ENCODE results near the gene PLCB2.

The PLCB2 gene

GRCh38 chr15:40265875-40266274, 41.9 kb downstream of the PLCB2 start:
- DNase-seq (ENCODE audit: low read depth) = no peak
- TF ChIP-seq CTCF (conservative IDR thresholded peaks at IDR 0.05; ENCODE audit: control insufficient read depth, insufficient read depth, low read depth, low read length) = no peak

GRCh38 chr15:40265355-40265754, 42.4 kb downstream of the PLCB2 start:
- DNase-seq (ENCODE audit: low read depth) = no peak
- H3K4me3 ChIP-seq (ENCODE audit: control insufficient read depth, low read depth, low read length) = no peak overlapping the region
- TF ChIP-seq CTCF (conservative IDR thresholded peaks at IDR 0.05; ENCODE audit: control insufficient read depth, insufficient read depth, low read depth, low read length) = no peak

More at GRCh38 chr15:40265875-40266274, 41.9 kb downstream of the PLCB2 start:
- H3K4me3 ChIP-seq (ENCODE audit: control insufficient read depth, low read depth, low read length) = no peak overlapping the region

GRCh38 chr15:40264321-40265153, 43.2 kb downstream of the PLCB2 start:
- no peak for TF ChIP-seq CTCF (conservative IDR thresholded peaks at IDR 0.05; ENCODE audit: control insufficient read depth, insufficient read depth, low read depth, low read length)
- no peak overlapping the region for H3K4me3 ChIP-seq (ENCODE audit: control insufficient read depth, low read depth, low read length)
- no peak for DNase-seq (ENCODE audit: low read depth)

DNA sequence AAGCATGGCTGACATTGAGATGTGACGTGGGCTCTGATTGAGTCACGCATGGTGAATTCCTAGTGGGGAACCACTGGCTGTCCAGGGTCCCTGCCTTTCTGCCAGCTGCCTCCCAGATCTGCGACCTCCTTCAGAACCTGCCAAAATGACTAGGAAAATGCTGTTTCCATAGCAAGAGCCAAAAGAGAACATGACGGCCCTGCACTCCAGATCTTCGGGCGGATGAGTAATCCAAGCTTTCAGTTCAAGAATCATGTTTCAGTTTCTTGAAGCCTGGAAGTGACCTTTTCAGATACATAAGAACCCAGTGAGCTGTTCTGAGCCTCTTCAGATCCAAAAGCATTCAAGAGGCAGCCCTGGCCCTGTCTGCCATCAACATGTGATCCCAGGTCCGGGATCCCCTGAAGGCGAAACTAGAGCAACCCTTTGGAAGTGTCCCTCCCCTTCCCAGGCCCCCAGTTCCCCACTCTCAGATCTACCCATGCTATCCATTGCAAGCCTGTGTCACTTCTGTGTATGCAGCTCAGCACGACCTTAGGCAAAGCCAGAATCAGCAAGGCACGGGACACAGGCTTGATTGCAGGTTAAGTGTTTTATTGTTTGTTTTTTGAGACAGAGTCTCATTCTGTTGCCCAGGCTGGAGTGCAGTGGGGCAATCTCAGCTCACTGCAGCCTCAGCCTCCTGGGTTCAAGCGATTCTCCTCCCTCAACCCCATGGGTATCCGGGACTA, 44.5 kb downstream of the PLCB2 start:
- no peak for TF ChIP-seq CTCF (conservative IDR thresholded peaks at IDR 0.05; ENCODE audit: control insufficient read depth, insufficient read depth, low read depth, low read length)
- DNase-seq (ENCODE audit: low read depth) = peak; percentile 79

DNA sequence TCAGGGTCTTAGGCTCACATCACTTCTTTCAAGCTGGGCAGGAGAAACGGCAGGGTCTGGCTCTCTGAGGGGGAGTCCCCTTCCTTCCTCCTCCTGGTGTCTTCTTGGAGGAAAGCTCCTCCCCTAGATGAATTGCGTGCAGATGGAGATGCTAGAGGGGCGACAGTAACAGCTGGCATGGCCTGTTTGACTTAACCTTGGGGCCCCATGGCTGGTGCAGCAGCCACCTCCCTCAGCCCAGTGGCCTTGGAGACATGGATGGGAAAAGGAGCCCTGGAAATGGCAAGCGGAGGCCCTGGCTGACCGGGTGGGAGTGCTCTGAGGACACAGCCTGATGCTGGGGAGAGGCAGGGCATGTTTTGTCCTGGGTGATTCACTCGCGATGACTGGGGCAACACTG, 48.7 kb downstream of the PLCB2 start:
- no peak for DNase-seq (ENCODE audit: low read depth)
- no peak for TF ChIP-seq CTCF (conservative IDR thresholded peaks at IDR 0.05; ENCODE audit: control insufficient read depth, insufficient read depth, low read depth, low read length)

More for the DNA sequence above, 44.5 kb downstream of the PLCB2 start:
- no peak overlapping the region for H3K4me3 ChIP-seq (ENCODE audit: control insufficient read depth, low read depth, low read length)

GRCh38 chr15:40258544-40258943, 49.2 kb downstream of the PLCB2 start:
- no peak for DNase-seq (ENCODE audit: low read depth)
- H3K4me3 ChIP-seq (ENCODE audit: control insufficient read depth, low read depth, low read length) = no peak overlapping the region
- no peak for TF ChIP-seq CTCF (conservative IDR thresholded peaks at IDR 0.05; ENCODE audit: control insufficient read depth, insufficient read depth, low read depth, low read length)

More for the DNA sequence above, 48.7 kb downstream of the PLCB2 start:
- no peak overlapping the region for H3K4me3 ChIP-seq (ENCODE audit: control insufficient read depth, low read depth, low read length)

Data from fibroblast of mammary gland (primary cell).